Karpas-422 (cell line): Measurements from ENCODE around the gene CROCC. TPM values are rescaled to one million over a fixed set of nuclear protein-coding genes. Genes with fewer than 3 reads are reported as not detected.
"Not testable (repeated sequence)": the region's sequence is repeated elsewhere in the genome, so short reads cannot be mapped to it uniquely, and the experiment has no call there.

ENCODE experiments used
- DNase-seq: peaks from one replicate; pipeline ENCODE4 v3.0.0-alpha.2; 2015
- H2AFZ ChIP-seq: fragments of 200-600 bp; sonication (generic); 2 replicates; pipeline ENCODE4 v1.6.1; 2014; ENCODE audit warnings: antibody characterized with exemption, low read length, mixed read lengths
- H3K27ac ChIP-seq: fragments of 200-600 bp; sonication (generic); 2 replicates; pipeline ENCODE4 v1.5.1; 2014; ENCODE audit warnings: mild to moderate bottlenecking, low read length, moderate library complexity
- H3K27me3 ChIP-seq: fragments of 200-600 bp; sonication (generic); 2 replicates; pipeline ENCODE4 v1.6.1; 2014; ENCODE audit warnings: low read length, mixed read lengths
- H3K36me3 ChIP-seq: fragments of 200-600 bp; sonication (generic); 2 replicates; pipeline ENCODE4 v1.6.1; 2014; ENCODE audit warnings: low read length, mixed read lengths; ENCODE audit not compliant: insufficient read depth
- H3K4me1 ChIP-seq: fragments of 200-600 bp; sonication (generic); 2 replicates; pipeline ENCODE4 v1.6.1; 2014; ENCODE audit warnings: mild to moderate bottlenecking, low read length, mixed read lengths
- H3K4me2 ChIP-seq: fragments of 200-600 bp; sonication (generic); 2 replicates; pipeline ENCODE4 v1.6.1; 2014; ENCODE audit warnings: low read length, low read depth, mild to moderate bottlenecking; ENCODE audit not compliant: poor library complexity, severe bottlenecking
- H3K4me3 ChIP-seq: fragments of 200-600 bp; sonication (generic); 2 replicates; pipeline ENCODE4 v1.5.1; 2014; ENCODE audit warnings: mild to moderate bottlenecking, antibody characterized with exemption, low read length, mixed read lengths
- H3K79me2 ChIP-seq: fragments of 200-600 bp; sonication (generic); 2 replicates; pipeline ENCODE4 v1.6.1; 2014; ENCODE audit warnings: mild to moderate bottlenecking, low read length, mixed read lengths
- H3K9ac ChIP-seq: fragments of 200-600 bp; sonication (generic); 2 replicates; pipeline ENCODE4 v1.6.0; 2014; ENCODE audit warnings: low read length
- H3K9me2 ChIP-seq: fragments of 200-600 bp; sonication (generic), shearing (Covaris generic); replicated peaks from 2 replicates; pipeline ENCODE4 v1.6.0; 2014; ENCODE audit warnings: mild to moderate bottlenecking, low read length, moderate library complexity; ENCODE audit not compliant: insufficient read depth
- H3K9me3 ChIP-seq: fragments of 300-700, 200-600 bp; sonication (generic); 2 replicates; pipeline ENCODE4 v1.6.1; 2014; ENCODE audit warnings: low read length, mixed read lengths
- H4K20me1 ChIP-seq: fragments of 200-600 bp; sonication (generic); 2 replicates; pipeline ENCODE4 v1.6.1; 2014; ENCODE audit warnings: mild to moderate bottlenecking, antibody characterized with exemption, low read length, low read depth; ENCODE audit not compliant: insufficient read depth
- total RNA-seq: library from RNA; depleted of rRNA; stranded (reverse); fragments of >200 nt; shearing (Covaris generic); gene quantifications from 2 replicates; pipeline ENCODE4 v1.2.3, GENCODE V29; 2014; ENCODE audit warnings: low replicate concordance

CROCC gene
- total RNA-seq, 1 experiment from 2014 or later, result 12.1 TPM

DNA sequence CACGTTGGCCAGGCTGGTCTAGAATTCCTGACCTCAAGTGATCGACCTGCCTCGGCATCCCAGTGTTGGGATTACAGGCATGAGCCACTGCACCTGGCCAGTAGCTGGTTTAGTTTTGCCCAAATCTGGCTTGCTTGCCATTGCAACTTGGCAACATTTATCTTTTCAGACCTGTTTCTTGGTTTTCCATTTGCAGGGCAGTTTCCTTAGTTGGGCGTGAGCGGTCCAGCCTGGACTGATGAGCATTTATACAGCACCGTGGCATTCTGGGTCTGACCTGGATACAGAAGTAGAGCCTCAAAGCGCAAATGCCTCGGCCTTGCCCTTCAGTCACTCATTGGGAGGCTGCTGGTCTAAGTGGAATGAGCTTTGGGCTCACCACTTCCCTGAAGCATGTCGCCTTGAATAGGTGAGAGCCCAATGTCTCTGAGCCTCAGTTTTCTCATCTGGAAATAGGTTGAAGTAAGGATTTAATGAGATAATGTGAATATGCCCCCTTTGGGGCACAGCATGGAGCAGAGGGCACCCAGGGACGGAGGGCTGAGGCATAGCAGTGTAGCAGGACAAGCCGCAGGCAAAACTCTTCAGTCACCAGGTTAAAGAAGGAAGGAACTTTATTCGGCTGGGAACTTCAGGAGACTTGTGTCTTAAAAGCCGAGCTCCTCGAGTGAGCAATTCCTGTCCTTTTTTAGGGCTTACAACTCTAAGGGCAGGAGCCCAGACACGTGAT, 2.6 kb upstream of the CROCC start:
- not testable (repeated sequence) for H3K36me3 ChIP-seq, H3K79me2 ChIP-seq, H3K27ac ChIP-seq, H4K20me1 ChIP-seq, H3K9me2 ChIP-seq, H2AFZ ChIP-seq, H3K4me3 ChIP-seq, H3K4me2 ChIP-seq, H3K27me3 ChIP-seq, H3K9me3 ChIP-seq, DNase-seq, H3K9ac ChIP-seq
- H3K4me1 ChIP-seq, result peaks cover 25% of the 10 kb centered on the region

- DNase-seq, result no peak
- Histone ChIP-seq H3K27me3 (no peaks in the 10 kb centered on the region), H3K4me2 (peak overlapping the region; percentile 79), H3K9me3 (no peaks in the 10 kb centered on the region), H3K79me2 (peaks cover 7% of the 10 kb centered on the region; the same call in 1 of the 2 replicates), H3K36me3 (no peaks in the 10 kb centered on the region), H4K20me1 (no peaks in the 10 kb centered on the region), H3K4me1 (peaks cover 17% of the 10 kb centered on the region), H3K9me2 (no peaks in the 10 kb centered on the region), H3K27ac (no peak overlapping the region), H3K9ac (no peak overlapping the region), H2AFZ (no peak overlapping the region), H3K4me3 (peak overlapping the region; percentile 70; the same call in 1 of the 2 replicates)
Measured at GRCh38 chr1:16920951-16921350, 780 bp upstream of the CROCC start.

- peaks cover 7% of the 10 kb centered on the region; the same call in 1 of the 2 replicates for H3K79me2 ChIP-seq
- H3K27me3 ChIP-seq, result no peaks in the 10 kb centered on the region
- H3K9ac ChIP-seq, result peak overlapping the region; percentile 74
- no peak overlapping the region for H3K27ac ChIP-seq
- H3K4me2 ChIP-seq, result peak overlapping the region; percentile 79
- H3K9me3 ChIP-seq, result no peaks in the 10 kb centered on the region
- H3K36me3 ChIP-seq, result no peaks in the 10 kb centered on the region
- DNase-seq, result no peak
- peaks cover 17% of the 10 kb centered on the region for H3K4me1 ChIP-seq
- no peak overlapping the region for H2AFZ ChIP-seq
- H4K20me1 ChIP-seq, result no peaks in the 10 kb centered on the region
- peak overlapping the region; percentile 70 for H3K4me3 ChIP-seq
- H3K9me2 ChIP-seq, result no peaks in the 10 kb centered on the region
Measured at GRCh38 chr1:16922466-16922865, 735 bp downstream of the CROCC start.

DNA sequence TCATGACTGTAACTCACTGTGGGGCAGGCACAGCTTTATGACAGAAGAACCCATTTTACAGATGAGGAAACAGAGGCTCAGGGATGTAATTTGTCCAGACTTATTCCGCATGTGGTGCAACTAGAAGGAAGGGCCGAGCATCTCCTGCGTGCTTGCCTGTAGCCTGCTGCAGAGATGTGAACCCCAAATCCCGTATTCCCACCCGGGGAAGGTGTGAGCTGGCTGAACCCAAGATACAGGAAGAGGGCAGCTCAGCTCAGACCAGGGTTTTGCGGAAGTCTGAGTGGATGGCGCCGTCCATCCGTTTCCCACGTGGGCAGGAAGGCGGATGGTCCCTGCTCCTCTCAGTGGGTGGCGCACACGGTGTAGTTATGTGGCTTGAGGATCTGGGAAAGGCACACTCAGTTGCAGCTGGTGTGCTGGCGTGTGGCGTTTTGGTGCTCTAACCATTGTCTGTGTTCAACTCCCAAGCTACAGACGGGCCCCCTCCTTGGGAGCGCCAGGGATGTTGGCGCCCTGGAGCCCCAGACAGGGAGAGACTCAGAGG, 1.2 kb downstream of the CROCC start:
- H3K79me2 ChIP-seq, result peaks cover 7% of the 10 kb centered on the region; the same call in 1 of the 2 replicates
- no peak overlapping the region; the same call in 1 of the 2 replicates for H3K4me3 ChIP-seq
- H4K20me1 ChIP-seq, result no peaks in the 10 kb centered on the region
- no peaks in the 10 kb centered on the region for H3K9me3 ChIP-seq
- H3K27me3 ChIP-seq, result no peaks in the 10 kb centered on the region
- no peak overlapping the region for H3K27ac ChIP-seq
- no peak overlapping the region for H2AFZ ChIP-seq
- no peaks in the 10 kb centered on the region for H3K9me2 ChIP-seq
- H3K36me3 ChIP-seq, result no peaks in the 10 kb centered on the region
- peak overlapping the region; percentile 79 for H3K4me2 ChIP-seq
- no peak for DNase-seq
- no peak overlapping the region for H3K9ac ChIP-seq
- peaks cover 17% of the 10 kb centered on the region for H3K4me1 ChIP-seq

- no peaks in the 10 kb centered on the region for H3K9me3 ChIP-seq
- H3K27me3 ChIP-seq, result no peaks in the 10 kb centered on the region
- H3K9ac ChIP-seq, result no peak overlapping the region
Measured at GRCh38 chr1:16924216-16924918, 2.6 kb downstream of the CROCC start.

DNA sequence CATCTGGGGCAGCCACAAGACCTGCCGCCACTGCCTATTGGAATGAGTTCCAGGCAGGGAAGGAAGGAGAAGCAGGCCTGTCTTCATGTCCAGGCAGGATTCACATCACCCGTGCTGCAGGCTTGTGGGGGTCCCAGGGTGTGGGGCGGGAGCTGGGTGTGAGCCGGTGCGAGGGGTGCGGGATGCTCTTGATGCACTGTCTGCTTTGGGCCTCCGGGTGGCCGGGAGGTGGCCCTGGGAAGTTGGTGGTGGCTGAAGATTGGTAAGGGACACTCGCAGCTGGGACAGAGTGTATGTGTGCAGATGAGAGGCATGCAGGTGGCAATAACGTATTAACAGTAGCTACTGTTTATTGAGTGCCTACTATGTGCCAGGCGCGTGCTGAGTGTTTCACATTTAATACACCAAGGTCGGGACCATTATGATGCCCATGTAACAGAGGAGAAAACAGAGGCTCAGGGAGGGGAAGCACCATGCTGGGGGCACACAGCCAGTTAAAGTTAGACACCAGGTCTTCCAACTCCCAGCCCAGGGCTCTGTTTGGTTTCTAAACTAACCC, 3.3 kb downstream of the CROCC start:
- Histone ChIP-seq H2AFZ (no peak overlapping the region), H3K79me2 (peaks cover 7% of the 10 kb centered on the region; the same call in 1 of the 2 replicates), H3K9me2 (no peaks in the 10 kb centered on the region), H3K4me1 (peaks cover 21% of the 10 kb centered on the region), H3K36me3 (no peaks in the 10 kb centered on the region), H3K4me2 (no peak overlapping the region), H3K27ac (no peak overlapping the region), H4K20me1 (no peaks in the 10 kb centered on the region), H3K9me3 (no peaks in the 10 kb centered on the region), H3K9ac (no peak overlapping the region), H3K27me3 (no peaks in the 10 kb centered on the region), H3K4me3 (no peak overlapping the region)
- no peak for DNase-seq

More at GRCh38 chr1:16924216-16924918, 2.6 kb downstream of the CROCC start:
- no peaks in the 10 kb centered on the region for H3K36me3 ChIP-seq
- H3K4me2 ChIP-seq, result no peak overlapping the region
- H2AFZ ChIP-seq, result no peak overlapping the region
- no peaks in the 10 kb centered on the region for H4K20me1 ChIP-seq
- H3K4me1 ChIP-seq, result peaks cover 19% of the 10 kb centered on the region
- no peak for DNase-seq
- H3K9me2 ChIP-seq, result no peaks in the 10 kb centered on the region
- H3K4me3 ChIP-seq, result no peak overlapping the region
- peaks cover 7% of the 10 kb centered on the region; the same call in 1 of the 2 replicates for H3K79me2 ChIP-seq
- H3K27ac ChIP-seq, result no peak overlapping the region

DNA sequence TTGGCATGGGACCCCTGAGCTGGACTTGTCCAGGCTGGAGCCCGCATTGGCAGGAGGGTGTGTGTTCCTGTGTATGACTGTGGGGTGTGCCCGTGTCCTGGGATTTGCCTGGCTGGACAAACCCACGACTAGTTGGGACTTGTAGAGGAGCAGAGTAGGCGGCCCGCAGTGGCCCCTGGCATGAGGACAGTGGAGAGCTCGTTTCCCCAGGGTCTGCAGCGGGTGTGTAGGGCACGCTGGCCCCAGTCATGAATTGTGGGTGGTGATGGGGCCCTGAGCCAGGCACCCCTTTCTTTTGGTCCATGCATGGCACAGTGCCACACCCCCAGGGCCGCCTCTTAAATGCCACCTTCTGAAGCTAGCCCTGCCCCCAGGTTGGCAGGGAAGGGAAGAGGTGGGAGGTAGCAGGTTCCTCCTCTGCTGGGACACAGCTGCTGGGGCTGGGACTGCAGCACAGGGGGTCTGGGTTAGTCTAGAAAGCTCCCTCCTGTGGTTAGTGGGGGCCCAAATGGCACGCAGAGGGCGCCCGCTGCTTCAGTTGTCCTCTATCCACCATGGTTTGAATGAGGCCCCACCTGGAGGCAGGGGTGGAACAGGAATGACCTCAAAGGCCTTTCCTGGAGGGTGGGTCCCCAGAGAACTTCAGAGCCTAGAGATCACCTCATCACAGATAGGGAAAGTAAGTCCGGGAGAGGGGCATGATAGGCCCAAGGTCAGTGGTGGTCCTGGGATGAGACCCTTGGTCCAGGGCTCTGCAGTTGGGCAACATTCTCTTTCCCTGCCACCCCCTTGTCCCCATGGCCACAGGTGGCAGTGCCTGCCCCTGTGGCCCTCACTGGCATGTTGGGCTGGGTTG, 4.1 kb downstream of the CROCC start:
- H3K4me2 ChIP-seq, result no peak overlapping the region
- no peaks in the 10 kb centered on the region for H4K20me1 ChIP-seq
- no peaks in the 10 kb centered on the region for H3K9me2 ChIP-seq
- no peaks in the 10 kb centered on the region for H3K27me3 ChIP-seq
- peaks cover 21% of the 10 kb centered on the region for H3K4me1 ChIP-seq
- no peak overlapping the region for H3K27ac ChIP-seq
- H3K9me3 ChIP-seq, result no peaks in the 10 kb centered on the region
- H3K79me2 ChIP-seq, result peaks cover 7% of the 10 kb centered on the region; the same call in 1 of the 2 replicates
- H3K4me3 ChIP-seq, result no peak overlapping the region
- no peaks in the 10 kb centered on the region for H3K36me3 ChIP-seq
- no peak for DNase-seq
- H2AFZ ChIP-seq, result no peak overlapping the region
- H3K9ac ChIP-seq, result no peak overlapping the region
